ENCODE data around the gene DCAF4.

GRCh38 chr14:73007835-73008234 is 81.6 kb downstream of the DCAF4 start:
- TF ChIP-seq POLR2A (IDR thresholded peaks at IDR 0.05) = no peak
- TF ChIP-seq CTCF (IDR thresholded peaks at IDR 0.05) = no peak

Measured in breast epithelium (tissue), 3 donors.